RCC 7860 (cell line): ENCODE results near the gene FOXL1.
A peak's percentile ranks its signal among the peaks of the same experiment; 100 is the strongest.

ENCODE experiments used
- DNase-seq: peaks from one replicate; pipeline ENCODE4 v3.0.0-alpha.2; 2015; ENCODE audit warnings: low spot score
- FAIRE-seq: peaks from 2 replicates; lab custom pipeline; 2012; peaks lifted over from hg19 to GRCh38; lab: Jason Lieb, UNC

FOXL1 gene

DNA sequence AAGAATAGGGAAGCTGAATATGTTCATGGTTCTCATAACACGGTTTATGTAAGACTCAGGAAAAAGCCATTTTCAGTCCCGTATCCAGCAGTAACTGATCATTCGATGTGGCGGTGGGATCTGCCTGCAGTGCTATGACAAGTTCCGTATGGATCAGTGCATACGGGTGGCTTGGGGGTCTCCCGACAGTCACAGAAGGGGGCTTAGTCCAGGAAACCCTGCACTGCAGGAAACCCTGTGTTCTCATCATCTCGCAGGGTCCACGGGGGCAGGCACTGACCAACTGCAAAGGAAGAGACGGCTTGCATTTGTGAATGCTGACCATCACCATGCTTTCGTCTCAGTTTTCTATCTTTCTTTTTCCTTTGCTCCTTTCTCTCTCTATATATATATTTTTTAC is 31.1 kb upstream of the FOXL1 start:
- no peak for FAIRE-seq

GRCh38 chr16:86549076-86549892 is 29.1 kb upstream of the FOXL1 start:
- DNase-seq (no peak), FAIRE-seq (no peak)

More for the DNA sequence above, 31.1 kb upstream of the FOXL1 start:
- no peak for DNase-seq

DNA sequence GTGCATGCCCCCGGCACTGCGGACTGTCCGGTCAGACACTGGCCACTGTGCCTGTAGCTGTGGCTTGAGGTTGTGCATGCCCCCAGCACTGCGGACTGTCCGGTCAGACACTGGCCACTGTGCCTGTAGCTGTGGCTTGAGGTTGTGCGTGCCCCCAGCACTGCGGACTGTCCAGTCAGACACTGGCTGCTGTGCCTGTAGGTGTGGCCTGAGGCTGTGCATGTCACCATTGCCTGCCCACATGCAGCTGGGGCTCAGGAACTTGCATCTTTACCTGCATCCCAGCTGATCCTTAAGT is 28.5 kb upstream of the FOXL1 start:
- FAIRE-seq (no peak), DNase-seq (no peak)

- DNase-seq = no peak
- FAIRE-seq = no peak
Observed at GRCh38 chr16:86550281-86550680, 28.1 kb upstream of the FOXL1 start.

DNA sequence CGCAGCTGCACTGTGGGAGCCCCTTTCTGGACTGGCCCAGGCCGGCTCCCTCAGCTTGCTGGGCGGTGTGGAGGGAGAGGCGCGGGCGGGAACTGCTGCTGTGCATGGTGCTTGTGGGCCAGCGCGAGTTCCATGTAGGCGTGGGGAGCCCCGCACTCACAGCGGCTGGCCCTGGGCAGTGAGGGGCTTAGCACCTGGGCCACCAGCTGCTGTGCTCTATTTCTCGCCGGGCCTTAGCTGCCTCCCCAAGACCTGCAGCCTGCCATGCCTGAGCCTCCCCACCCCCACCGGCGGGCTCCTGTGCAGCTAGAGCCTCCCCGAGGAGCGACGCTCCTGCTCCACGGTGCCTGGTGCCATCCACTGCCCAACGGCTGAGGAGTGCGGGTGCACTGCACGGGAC is 25.0 kb upstream of the FOXL1 start:
- DNase-seq (no peak), FAIRE-seq (no peak)

DNA sequence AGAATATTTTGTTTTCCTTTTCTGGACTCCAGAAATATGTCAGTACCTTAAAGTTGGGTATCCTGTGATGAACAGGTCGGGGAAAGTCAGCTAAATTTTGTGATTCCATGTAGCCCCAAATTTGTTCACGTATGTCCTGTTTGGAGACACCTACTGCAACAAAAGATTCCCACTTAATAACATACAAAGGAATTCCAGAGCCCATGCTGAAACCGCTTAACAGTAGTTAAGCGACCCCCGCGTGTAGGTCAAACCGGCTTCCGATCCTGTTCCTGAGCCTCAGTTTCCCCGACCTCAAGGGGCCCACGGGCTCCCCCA is 23.8 kb upstream of the FOXL1 start:
- DNase-seq (no peak), FAIRE-seq (no peak)

DNA sequence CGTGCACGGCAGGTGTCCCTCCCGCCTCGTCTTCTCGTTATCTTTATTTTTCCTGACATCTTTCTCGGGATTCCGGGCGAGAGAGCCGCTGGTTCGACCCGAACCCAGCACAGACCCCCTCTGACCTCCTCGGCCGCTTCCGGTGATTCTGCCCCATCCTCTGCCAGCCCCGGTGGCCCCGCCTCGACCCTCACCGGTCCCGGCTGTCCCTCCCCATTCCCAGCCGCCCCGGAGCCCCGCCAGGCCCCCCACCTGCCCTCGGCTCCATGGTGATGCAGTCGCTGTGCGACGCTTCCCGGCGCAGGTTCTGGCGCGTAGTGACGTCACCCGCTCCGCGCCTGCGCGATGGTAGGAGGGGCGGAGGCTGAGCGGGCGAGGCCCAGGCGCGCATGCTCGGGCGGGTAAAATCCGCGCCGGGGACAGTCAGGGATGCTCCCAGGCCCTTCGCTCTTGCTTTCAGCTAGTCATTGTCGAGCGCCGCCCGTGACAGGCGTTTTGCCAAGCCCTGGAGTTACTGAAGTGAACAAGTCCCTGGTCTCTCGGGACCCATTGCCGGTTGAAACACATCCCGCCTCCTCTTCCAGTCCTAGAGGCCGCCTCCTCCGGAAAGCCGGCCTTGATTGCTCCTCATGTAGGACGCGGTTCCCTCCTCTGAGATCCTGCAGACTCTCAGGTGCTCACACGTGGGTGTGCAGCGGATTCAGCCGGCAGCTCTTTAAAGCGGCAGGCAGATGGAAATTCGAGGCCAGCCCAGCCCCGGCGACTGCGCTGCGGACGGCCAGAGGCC is 23.2 kb upstream of the FOXL1 start, which contains the start of gene MTHFSD:
Gene MTHFSD (minus strand): TSS at position 319 of the 787 bp plus-strand sequence. CDS start 51 bp downstream, at position 268.
- peak; percentile 76 for DNase-seq
- no peak for FAIRE-seq

DNA sequence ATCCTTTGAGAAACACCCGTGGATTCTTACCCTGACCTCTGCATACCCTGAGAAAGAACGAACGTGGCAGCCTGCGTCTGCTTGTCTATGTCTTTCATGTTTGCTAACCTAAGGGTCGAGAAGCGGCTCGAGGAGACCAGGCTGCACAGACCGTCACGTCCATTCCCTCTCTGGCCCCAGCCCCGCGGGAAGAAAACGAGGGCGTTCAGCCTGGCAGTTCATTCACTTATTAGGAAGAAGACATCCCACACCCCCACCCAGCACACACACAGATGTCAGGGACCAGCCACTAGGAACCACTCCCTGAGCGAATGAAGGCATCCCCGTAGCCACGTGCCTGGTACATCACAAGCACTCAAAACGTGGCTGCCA is 22.7 kb upstream of the FOXL1 start:
- DNase-seq = no peak
- FAIRE-seq = no peak

DNA sequence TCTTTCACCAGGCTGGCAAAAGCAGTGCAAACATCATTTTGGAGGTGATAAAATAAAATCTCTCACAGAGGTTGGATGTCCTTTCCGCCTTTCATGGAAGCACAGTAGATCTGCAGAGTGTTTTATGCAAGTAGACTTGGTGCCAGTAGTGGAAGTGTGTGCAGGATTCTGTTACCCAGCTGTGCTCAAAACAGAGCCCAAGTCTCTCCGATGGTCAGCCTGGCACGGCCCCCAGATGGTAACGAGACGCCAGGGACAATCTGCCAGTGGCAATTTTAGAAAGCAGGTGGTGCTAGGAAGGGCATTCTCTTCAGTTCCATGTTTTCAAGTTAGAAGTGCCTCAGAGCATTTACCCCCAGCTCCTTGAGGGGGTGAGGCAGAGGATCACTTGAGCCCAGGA is 21.8 kb upstream of the FOXL1 start:
- DNase-seq (no peak), FAIRE-seq (no peak)

DNA sequence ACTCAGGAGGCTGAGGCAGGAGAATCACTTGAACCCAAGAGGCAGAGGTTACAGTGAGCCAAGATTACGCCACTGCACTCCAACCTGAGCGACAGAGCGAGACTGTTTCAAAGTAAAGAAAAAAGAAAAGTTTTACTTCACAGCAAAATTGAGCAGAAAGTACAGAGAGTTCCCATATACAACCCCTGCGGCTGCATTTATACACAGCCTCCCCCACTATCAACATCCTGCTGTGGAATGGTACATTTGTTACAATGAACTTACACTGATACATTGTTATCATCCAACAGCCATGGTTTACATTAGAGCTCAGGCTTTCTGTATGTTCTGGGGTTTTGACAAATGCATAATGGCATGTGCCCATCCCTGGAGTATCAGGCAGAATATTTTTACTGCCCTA is 20.8 kb upstream of the FOXL1 start:
- DNase-seq (no peak), FAIRE-seq (no peak)

DNA sequence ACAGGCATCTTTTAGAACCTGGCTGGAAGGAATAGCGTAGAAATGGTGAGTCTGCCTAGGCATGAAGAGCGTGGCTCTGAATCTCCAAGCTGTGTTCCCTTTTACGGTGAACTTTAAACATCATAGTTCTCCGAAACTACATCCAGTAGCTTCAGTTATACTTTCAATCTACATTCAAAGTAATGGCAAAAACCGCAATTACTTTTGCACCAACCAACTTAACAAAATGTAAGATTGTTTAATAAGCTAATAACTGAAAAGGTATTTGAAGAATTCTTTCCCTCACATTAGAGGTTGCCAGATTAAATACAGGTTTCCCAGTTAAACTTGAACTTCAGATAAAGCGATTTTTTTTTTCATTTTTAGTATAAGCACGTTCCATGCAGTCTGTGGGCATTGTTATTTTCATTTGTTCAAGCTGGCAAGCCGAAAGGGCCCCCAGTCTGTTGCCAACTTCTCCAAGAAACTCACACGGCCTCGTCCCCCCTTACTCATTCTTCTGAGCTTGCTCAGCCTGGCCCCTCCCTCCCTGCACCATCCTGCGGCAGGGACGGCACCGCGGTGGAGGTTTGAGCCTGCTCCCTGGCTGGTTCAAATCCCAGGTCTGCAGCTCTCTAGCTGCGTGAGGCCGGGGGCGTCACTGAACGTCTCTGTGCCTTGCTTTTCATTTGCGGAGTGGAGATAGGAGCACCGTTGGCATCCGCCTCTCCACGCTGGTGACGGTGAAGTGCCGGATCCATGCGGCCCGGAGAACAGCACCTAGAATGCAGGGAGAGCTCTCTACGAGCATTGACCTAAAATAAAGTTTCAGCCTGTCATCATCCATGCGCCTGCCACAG is 19.8 kb upstream of the FOXL1 start:
- FAIRE-seq = no peak

GRCh38 chr16:86559802-86560305 is 18.5 kb upstream of the FOXL1 start:
- no peak for DNase-seq
- FAIRE-seq = no peak

More for the DNA sequence above, 19.8 kb upstream of the FOXL1 start:
- no peak for DNase-seq

- no peak for FAIRE-seq
Observed at GRCh38 chr16:86562356-86562755, 16.0 kb upstream of the FOXL1 start.

GRCh38 chr16:86563469-86564345 is 14.6 kb upstream of the FOXL1 start:
- DNase-seq (peak; percentile 77), FAIRE-seq (peak; percentile 66)

More at GRCh38 chr16:86562356-86562755, 16.0 kb upstream of the FOXL1 start:
- DNase-seq = no peak

- no peak for FAIRE-seq
- no peak for DNase-seq
Observed at GRCh38 chr16:86565181-86565631, 13.1 kb upstream of the FOXL1 start.

DNA sequence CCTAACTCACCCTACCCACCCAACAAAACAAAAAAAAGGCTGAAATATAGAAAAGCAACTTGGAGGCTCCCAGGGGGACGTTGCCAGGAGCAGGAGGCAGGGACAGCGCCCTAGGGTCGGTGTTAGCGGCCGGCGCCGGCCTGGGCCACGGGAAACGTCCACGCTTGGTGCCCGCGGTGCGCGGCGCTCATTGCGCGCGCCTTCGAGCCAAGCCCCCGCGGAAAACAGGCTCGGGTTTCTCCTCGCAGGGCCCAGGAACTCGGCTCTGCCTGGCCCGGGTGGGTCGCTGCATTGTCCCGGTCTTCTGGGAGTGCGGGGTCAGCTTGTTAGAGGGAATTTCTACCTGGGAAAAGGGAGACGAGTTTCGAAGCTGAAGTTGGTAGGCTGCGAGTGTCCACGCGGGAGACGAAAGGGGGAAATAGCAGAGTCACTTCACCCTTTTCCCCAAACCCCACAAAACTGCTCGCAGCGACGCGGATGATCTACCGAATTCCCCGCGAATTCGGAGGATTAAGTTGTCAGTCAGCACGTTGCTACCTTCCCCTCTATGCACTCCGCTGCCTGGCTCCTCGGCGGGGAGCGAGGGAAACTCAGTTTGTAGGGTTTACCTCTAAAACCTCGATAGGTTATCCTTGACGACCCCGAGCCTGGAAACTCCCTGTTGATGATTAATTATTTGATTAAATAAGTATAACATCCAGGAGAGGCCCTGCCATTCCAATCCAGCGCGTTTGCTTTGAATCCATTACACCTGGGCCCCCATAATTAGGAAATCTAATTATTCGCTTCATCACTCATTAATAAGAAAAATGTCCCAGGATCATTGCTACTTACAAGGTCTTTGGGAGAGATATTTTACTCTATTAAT is 12.5 kb upstream of the FOXL1 start:
- no peak for DNase-seq
- no peak for FAIRE-seq

- peak; percentile 42 for FAIRE-seq
- DNase-seq = peak; percentile 55
Observed at GRCh38 chr16:86566601-86566965, 11.8 kb upstream of the FOXL1 start, which contains the start of gene FOXC2. FOXC2 (plus strand) TSS chr16:86566829; CDS start chr16:86567336, 507 bp downstream.

GRCh38 chr16:86566966-86567700 is 11.2 kb upstream of the FOXL1 start:
- DNase-seq (no peak), FAIRE-seq (no peak)
